NK-92 (cell line): ENCODE measurements around the gene SLC6A1.

Source experiments
- DNase-seq: peaks from one replicate; lab custom pipeline; 2025; ENCODE audit not compliant: unreplicated experiment; lab: John Stamatoyannopoulos, UW

Gene SLC6A1

DNA sequence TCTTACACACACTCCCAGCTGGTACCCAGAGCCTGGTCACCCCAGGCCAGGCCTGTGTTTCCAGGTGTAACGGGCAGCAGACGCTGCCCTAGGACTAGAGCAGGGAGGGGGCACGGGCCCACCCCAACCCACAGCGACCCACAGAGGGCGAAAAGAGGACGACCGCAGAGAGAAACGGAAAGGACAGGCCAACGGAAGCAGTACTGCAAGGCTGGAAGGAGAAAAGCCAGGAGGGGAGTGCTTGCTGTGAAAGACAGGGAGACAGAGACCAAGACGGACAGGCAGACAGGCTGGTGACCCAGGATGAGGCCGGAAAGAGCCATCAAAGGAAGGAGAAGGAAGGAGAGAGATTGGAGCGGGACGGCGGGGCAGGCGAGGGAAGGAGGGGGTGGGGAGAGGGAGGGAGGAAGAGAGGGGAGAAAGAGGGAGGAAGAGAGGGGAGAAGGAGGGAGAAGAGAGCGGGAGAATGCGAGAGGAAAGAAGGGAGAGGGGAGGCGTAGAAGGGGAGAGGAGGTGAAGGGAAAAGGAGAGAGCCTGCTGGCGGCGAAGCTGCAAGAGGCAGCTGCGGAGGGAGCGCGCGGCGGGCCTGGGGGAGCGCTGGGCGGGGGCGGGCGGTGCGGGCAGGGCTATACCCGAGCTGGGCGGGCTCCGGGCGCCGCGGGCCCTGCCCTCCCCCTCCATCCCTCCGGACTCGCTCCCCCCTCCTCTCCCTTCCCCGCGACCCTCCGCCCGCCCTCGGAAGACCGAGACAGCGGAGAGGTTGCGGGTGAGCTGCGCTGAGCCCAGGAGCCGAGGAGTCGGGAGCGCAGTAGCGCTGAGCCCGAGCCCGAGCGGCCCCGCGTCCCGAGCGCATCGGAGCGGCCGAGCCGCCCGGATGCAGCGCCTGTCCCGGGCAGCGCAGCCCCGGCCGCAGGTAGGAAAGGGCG is at the start of gene SLC6A1:
Gene SLC6A1, plus strand, starts transcription at position 732 of the 926 bp plus-strand sequence. CDS start 24,464 bp downstream, outside the sequence.
- no peak for DNase-seq

DNA sequence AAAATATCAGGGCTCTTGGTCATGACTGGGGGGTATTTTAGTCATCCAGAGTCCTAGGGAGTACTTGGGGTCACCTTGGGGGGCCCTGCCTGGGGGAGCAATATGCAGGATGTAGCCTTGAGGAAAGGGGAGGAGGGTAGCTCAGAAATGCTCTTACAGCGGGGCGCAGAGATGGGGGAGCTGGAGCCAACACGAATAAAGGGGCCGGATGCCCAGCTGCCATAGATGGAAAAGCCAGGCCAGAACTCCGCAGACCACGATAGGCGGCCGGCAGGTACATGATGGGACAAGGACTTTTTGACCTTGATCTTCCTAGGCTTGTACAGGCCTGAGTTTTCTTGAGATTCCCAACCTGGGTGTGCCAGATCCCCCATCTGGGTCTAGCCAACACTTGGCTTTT is 47.7 kb upstream of the SLC6A1 start:
- no peak for DNase-seq

DNA sequence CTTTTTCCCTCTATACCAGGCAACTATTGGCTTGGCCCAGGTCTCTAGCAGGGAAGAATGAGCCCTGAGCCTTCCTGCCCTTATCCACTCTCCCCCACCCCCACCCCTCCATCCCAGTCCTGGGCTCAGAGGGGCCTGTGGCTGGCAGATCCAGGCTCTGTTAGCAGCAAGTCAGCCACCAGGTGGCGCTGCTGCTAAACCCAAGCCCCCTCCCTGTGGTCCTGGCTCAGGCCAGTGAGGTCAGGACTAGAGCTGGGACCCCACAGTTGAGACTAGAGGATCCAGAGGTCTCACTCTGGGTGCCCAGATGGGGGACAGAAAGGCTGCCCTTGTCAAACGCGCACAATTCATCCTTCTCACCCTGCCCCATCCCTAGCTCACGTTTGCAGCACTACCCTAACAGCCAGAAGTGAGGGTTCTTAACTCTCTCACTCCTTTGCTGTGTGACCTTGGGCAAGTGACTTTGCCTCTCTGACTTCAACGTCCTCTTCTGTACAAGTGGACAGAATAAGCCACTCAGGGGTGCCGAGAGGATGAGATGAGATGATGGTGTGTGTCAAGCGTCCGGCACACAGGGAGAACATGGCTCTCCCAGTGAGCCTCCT is 46.8 kb upstream of the SLC6A1 start:
- no peak for DNase-seq

DNA sequence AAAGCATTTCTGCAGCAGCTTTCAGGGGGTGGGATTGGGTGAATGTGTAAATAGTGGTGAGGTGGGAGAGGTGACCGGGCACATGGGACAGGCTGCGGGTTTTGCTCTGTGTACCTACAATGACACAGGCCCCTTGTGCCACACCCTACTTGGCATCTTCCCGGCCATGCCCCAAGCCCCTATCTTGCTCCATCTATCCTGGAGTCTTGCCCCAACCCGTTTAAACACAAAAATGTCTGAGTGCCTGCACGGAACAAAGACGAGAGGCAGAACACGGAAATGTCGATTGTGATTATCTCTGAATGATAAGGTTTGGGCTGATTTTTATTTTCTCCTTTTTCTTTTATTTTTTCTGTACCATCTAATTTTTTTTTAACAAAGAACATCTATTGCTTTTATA is 46.0 kb upstream of the SLC6A1 start:
- no peak for DNase-seq

DNA sequence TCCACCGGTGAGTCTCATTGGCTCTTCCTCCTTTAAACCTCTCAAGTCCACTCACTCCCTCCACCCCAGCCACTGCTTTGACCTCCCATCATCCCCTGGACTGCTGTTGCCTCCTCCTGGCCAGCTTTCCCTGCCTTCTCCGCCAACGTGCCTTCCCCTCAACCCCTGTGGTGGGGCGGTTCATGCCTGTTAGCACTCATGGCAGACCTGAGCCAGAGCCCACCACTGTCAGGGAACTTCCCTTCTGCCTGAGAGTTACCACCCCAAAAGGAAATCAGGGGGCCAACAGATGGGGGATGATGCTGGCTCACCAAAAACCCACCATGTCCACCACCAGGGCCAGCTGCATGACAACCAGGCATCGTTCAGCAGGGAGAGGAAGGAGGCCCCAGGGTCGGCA is 44.2 kb upstream of the SLC6A1 start:
- DNase-seq: no peak

DNA sequence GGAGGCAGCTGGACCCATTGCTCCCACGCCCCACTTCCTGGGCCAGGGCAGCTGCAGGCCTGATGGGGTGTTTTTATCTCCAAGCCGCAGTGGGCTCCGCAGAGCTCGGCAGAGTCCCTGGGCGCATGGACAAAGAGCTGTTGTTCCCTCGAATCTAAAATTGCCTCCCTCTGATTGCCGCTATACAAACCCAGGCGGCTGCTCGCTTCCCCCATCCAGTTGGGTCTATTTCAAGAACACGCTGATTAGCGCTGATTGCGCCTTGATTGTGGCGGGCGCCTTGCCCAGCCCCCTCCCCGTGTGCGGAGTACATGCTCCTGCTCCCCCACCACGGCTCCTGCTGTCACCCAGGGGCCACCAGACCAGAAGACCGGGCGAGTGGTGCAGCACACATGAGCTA is 43.4 kb upstream of the SLC6A1 start:
- DNase-seq: no peak

DNA sequence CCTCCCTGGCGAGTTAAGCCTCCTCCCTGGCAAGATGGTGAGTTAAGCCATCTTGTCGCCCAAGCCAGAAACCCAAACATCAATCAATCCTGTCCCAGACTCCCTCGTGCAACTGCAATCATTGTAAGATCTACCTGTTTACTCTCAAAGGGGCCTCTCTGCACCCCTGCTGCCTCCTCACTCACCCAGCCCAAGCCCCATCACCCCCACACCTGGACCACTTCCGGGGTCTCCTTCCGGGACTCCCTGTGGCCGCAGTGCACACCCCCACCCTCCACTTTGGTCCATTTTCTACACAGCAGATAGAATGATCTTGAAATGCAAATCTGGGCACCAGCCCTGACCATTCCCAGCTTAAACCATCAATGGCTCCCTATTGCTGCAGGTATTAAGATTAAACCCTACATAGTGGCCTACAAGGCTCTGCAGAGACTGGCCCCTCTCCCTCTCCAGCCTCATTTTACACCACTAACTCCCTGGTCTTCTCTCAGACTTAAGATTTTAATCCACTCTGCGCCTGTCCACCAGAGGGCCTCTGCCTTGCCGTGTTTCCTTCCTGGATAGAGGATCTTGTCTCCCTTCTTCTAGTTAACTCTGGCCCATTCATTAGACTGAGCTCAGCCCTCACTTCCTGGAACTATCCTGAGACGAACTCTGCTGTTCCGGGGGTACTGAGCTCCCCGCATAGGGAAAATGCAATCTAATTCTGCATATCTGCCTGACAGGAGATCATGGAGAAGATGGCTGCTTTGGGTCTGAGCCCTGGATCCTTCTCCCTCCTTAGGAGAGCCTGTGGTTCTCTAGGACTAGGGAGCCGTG is 41.9 kb upstream of the SLC6A1 start:
- no peak for DNase-seq

DNA sequence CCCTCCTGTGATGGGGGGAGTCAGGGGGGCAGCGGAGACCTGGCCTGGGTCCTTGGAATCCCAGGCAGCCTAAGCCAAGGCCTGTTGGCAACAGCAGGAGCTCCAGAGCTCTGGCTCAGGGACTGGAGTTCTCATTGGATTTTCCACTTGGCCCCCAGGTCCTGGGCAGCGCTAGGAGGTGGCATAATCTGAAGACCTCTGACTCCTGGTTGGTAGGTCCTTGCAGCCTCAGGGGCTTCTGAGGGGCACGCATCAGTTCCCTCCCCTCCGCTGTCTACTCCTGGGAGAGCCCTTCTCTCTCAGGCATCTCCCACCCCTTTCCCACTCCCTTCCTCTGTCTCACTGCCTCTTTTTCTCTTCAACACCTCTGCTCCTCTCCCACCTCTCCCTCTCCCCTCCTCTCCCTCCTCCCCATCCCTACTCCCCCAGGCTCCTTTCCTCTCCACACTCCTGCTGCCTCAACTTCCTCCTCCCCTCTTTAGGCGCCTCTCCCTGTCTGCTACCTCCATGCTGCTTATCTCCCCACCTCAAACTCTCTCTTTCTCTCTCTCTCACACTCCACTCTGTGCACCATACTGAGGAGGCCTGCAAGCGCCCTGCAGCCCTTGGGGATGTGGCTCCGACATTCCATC is 41.1 kb upstream of the SLC6A1 start:
- DNase-seq: no peak

DNA sequence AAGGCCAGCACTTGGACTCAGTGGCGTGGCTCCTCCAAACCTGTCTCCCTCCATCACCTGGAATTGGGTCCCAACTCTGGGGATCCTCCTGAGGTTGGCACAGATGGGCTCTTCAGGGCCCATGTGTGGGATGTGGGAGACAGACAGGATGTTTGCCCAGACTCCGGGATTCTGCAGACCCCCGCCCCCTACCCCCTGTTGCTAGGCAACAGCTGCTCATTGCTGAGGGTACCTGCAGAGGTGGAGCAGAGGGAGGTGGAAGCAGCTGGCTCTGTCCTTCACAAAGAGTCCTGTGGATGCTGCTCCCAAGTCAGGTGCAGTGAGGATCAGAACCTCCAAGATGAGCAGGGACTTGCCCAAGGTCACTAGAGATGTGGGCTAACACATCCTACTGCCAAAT is 40.0 kb upstream of the SLC6A1 start:
- no peak for DNase-seq

DNA sequence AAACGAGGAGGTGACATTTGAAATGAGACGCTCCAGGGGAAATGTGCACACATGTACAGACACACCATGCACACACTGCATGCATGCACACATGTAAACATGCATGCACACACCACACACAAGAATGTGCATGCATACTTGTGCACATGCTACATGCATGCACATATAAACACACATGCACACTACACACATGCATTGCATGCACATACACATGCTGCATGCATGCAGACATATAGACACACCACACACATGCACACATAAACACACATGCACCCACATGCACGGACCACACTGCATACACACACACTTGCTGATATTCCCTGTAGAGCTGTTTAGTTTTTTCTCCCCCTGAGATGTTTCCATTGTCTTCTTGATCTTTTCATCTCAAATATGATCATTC is 37.8 kb upstream of the SLC6A1 start:
- DNase-seq: no peak

DNA sequence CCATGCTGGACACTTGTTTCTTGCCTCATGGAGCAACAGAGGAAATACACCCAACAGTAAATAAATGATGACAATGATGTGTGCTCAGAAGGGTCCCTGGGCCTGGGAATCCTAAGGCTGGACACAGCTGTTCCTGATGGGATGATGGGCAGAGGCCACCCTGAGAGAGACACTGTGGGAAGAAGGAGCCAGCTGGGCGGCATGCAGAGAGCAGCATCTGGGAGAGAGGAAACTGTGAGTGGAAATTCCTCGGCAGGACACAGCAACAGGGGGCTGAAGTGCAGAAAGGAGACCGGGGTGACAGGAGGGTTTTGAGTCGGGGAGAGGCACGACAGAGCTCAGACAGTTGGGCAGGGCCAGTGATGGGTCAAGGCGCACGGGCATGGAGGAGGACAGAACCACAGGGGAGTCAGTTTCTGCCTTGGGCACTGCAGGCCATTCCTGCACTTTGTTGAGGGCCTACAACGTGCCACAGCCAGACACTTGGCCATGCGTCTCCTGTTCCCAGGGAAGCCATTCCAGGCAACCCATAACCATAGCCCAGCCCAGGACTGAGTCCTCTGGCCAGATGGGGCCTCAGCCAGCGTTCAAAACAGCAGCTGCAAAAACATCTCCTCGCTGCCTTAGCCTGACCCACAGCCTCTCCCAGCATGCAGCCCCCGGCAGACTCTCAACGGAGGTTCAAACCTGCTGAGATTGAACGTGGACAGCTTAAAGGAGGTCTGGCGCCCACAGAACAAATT is 36.7 kb upstream of the SLC6A1 start:
- DNase-seq: no peak

DNA sequence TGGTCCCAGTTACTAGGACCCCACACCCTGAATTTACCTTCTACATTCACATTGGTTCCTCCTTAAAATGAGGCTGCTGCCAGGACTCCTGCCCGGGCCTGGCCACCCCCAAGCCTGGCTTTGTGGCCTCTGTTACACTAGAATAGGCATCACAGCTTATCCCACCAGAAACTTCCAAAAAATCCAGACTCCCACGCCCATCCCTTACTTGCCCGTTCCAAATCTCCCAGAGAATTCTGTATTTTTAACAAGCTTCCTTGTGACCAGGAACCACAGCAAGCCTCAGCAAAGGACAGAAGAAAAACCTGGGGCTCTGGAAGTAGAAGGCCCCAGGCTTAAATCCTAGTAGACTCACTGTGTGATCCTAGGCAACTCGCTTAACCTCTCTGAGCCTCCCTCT is 36.0 kb upstream of the SLC6A1 start:
- DNase-seq: no peak

DNA sequence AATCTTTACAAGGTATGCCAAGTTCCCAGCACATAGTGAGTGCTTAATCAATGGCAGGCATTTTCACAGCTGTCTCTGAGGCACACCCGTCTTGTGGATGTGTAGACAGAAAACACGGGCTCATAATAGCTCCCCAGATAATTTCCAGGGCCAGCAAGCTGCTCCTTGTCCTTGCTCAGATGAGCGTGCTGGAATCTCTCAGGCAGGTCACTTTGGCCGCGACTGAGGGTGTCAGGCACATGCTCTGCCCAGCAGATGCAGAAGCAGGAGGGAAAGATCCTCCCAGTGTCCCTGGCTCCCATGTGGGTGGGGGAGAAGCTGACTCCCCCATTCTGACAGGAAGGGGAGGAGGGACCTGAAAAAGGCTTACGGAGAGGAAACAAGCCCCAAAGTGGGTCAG is 35.6 kb upstream of the SLC6A1 start:
- no peak for DNase-seq

DNA sequence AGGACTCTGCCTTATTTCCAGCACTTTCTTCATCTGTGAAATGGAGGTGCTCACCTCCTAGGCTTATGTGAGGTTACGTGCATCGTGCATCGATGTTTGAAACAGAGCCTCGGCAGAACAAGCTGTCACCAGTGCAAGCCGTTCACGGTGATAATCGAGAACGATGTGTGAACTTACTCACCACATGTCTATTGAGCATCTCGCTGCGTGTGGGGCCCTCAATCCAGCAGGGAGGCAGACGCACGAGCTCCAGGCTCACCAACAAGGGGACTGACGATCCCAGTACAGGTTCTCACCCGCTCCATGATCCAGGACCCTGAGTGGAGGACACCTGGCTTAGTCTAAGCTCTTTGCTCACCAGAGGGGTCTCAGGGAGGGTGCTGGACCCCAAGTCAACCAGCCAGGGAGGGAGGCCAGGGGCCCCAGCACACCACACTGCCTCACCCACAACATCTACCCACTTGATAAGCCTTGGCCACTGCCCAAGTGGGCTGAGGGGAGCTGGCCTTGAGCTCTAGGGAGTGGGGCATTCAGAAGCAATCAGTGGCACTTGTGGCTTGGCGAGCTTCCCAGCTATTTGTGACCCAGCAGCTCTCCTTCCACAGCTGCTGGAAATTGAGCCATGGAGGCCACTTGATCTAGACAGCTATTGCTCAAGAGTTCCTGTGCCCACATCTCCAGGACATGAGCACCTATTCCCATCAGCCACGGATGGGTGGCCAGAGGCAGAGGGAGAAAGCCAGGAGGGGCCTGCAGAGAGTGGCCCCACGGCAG is 34.4 kb upstream of the SLC6A1 start:
- DNase-seq: no peak

DNA sequence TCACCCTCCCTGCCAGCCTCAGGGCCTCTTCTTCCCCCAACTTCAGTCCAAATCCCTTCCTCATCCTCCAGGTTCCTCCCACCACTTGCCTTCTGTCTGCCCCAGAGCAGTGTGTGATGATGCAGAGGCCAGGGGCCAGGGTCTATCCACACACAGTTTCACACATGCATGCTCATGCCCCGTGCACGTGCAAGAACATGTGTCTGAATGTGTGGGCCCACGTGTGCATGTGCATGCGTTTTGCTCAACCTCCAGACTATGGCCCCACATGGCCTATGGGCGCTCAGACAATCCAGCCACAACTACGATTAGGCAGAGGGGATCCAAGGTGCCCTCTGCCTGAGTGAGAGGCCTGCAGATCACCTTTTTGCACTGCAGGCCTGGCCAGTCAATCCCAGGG is 32.3 kb upstream of the SLC6A1 start:
- no peak for DNase-seq

DNA sequence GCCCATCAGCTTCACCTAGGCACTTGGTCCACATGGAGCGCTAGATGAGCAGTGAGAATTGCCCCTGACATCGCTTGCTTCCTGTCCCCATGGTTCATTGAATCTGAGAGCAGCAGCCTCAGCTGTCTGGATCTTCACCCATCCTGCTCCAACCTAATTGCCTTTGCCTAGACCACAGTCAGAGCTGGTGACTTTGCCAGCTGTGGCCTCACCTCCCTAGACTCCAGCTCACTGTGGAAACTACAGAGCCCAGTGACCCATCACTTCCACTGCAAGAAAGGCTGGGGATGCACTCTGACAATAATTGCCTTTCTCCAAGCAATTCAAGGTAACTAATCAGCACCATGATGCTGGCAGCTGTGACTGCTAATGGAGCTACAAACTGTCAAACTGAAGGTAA is 30.6 kb upstream of the SLC6A1 start:
- no peak for DNase-seq

DNA sequence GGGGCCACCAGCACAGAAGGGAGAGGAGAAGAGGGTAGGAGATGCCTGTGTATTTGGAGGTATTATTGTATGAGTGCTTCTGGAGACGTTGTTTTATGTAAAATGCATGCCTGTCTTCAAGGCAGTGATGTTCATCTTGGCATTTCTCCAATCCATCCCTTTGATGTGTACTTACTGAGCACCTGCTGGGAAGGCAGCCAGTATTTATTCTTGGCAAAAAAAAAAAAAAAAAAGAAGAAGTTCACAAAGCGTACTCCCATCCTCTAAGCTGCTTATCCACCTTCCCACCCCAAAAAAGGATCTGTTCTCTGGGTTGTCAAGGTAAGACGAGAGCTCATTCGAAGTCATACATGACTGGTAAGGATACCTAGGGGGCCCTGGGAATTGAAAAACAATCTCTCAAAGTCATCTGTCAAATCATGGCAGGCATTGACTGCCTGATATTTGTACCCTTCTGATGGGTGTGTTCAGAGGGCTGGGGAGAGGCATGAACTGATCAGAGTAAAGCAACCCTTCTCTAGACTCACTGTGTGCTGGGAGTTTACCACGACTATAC is 30.0 kb upstream of the SLC6A1 start:
- DNase-seq: no peak

DNA sequence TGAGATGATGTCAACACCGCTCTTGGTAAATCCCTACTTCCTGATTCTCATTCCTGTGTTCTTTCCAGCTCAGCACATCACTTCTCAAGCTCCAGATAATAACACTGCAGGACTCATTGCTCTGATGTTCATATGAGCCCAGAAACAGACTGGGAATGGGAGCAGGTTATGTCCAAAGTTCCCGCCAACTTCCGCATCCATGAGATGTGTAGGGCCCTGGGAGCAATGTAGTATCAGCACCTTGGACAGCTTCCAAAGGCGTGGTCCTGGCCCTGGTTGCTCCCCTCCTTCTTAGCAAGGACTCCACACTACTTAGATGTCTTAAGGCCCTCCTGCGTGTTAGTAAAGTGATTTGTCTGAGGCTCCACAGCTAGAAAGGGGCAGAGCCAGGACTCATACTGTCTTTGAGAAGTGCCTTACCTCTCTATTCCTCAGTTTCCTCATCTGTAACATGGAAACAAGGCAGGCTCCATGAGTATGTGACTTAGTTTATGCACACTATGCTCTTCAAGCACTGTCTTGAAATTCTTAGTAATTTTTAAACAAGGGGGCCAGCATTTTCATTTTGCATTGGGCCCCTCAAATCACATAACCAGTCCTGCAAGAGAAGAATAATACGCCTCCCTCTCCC is 27.9 kb upstream of the SLC6A1 start:
- DNase-seq: no peak

DNA sequence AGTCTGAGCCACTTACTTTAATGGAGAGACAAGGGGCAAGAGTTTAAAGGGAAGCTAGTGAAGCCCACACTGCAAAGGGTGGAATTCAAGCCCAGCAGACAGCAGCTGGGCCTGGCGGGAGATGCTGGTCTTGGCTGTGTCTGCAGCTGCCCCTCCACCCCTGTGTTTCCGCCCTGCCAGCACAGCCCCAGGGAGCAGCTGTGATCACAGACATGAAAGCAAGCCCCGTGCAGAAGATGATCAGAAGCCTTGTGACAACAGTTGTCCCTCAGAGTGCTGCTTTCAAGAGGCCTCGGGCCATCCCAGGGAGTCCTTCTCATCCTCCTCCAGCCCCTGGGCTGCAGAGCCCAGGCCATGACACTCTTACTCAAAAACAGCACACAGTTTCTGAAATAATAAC is 24.1 kb upstream of the SLC6A1 start:
- DNase-seq: no peak
